ENCODE results near the gene ZNF550.
"Not testable (repeated sequence)": the region's sequence is repeated elsewhere in the genome, so short reads cannot be mapped to it uniquely, and the experiment has no call there.

DNA sequence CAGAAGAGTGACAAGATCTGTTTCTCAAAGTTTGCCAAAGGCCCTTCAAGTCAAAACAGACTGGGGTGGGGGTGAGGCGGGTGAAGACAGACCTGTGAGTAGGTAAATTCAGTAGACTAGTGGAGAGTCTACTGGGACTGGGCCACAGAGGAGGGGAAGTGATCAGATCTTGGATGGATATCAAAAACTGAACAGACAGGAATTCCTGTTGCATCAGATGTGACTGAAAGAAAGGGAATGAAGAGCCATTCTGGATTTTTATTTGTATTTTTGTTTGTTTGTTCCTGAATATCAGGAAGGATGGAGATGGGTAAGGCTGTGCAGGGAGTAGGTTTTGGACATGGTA is 71.4 kb downstream of the ZNF550 start:
- TF ChIP-seq POLR2AphosphoS5 (IDR thresholded peaks at IDR 0.05; ENCODE audit: low read depth, low read length); TAF1 (IDR thresholded peaks at IDR 0.05; ENCODE audit: borderline replicate concordance, low read depth, low read length); POLR2A (IDR thresholded peaks at IDR 0.05; ENCODE audit: low read depth, low read length): not testable (repeated sequence)
